OCI-M1 (cell line): ENCODE data around the gene TENT4B.
"Not testable (repeated sequence)": the region's sequence is repeated elsewhere in the genome, so short reads cannot be mapped to it uniquely, and the experiment has no call there.

Experiments
- DNase-seq: peaks from one replicate; lab custom pipeline; 2025; lab: John Stamatoyannopoulos, UW

Gene TENT4B

GRCh38 chr16:50152807-50153595 lies at the start of gene TENT4B:
TENT4B (plus strand) TSS chr16:50153306; CDS start chr16:50153622, 316 bp downstream.
- DNase-seq, result peak; percentile 74

GRCh38 chr16:50103764-50104163 lies 49.3 kb upstream of the TENT4B start:
- DNase-seq, result no peak

DNA sequence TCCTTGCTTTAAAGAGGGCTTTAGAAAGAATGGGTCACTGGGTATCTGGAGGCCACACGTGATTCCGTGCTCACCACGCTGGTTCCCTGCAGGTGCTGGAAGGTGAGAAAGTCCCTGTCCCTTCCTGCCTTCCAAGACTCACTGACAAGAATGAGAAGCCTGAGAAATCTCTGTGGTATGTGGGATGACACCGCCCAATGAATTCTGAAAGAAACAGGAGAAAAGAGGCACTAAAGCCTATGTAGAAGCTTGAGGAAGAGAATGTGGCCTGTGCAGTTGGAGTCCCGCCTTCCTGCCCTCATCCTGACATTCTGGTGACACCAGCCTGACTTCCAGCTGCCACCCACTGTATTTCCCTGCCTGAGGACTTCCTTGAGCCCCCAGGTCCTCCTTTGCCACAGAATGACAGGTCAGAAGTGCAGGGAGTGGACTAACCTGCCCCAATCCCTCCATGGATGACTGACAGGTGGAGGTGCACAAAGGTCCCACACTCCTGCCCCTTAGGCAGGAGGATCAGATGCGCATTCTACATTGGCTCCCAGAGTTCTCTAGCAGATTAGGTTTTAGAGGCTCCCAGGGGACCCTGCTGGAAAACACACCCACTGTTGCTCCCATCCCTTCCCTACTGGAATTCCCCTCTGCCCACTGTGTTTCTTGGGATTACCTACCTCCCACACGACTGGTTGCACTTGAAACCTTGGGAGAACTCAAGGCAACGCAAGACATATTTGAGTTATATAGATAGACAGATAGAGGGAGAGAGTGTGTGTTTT lies 38.6 kb upstream of the TENT4B start:
- no peak for DNase-seq

DNA sequence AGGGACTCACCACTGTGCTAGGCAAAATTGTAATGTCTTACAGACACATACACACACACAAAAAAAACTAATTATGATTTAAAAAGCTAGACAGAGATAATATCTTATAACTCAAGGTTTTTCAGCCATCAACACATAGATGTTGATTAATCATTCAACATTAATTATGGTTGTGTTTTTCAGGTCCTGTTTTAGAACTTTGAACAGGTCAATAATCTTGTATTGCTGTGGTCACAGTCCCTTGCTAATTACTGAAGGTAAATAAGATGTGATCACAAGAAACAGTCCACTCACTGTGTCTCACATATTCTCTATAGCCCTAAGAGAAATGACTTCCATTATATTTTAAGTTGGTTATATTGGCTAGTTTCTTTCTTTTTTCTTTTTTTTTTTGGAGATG lies 32.4 kb upstream of the TENT4B start:
- DNase-seq, result no peak

DNA sequence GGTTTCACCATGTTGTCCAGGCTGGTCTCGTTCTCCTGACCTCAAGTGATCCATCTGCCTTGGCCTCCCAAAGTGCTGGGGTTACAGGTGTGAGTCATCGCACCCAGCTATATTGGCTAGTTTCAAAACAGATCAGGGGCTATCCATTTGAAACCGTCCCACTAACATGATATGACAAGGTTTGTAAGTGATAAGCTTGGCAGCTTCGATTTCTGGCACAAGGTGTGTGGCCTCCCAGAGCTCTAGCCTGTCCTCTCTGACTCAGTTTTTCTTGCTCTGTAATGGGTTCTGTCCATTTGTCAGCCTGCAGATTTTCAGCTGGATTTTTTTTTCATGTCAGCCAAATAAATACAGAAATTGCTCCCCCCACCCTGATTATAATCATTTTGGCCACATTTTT lies 31.8 kb upstream of the TENT4B start:
- DNase-seq, result no peak

DNA sequence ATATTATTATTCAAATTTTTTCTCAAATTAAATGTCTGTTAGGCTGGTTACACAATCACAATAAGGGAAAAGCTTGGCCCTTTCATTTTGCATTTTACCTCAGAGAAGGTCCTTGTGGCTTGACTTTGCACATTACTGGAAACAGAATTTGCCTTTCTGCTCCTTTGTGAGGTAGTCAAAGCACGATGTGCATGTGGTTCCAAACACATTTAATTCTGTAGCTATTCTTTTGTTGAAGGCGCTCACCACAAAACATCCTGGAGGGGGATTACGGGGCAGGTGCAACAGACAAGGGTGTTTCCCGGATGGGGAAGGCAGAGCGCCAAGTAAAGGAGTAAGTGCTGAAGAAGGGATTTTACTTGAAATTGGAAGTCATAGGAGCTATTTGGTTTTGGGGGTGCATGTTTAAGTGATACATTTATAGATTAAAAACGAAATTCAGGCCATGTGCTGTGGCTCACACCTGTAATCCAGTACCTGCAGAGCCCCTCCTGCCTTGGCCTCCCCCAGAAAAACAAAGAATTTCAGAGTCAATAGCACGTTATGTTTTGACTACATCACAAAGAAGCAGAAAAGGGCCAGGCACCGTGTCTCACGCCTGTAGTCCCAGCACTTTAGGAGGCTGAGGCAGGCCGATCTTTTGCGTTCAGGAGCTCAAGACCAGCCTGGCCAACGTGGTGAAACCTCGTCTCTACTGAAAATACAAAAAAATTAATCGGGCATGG lies 31.2 kb upstream of the TENT4B start:
- DNase-seq, result no peak

DNA sequence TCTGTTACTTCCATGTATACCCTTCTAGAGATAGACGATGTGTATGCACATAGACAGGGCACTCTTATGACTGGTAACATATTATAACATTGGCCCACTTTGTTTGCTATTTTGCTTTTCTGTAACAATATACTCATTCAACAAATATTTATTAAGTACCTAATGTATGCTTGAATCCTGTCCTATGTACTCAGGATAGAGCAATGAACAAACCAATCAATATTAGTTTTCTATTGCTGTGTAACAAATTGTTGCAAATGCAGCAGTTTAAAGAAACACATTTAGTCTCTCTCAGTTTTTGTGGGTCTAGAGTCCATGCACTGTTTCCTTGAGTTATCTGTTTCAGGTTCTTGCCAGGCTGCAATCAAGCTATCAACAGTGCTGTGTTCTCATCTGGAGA lies 29.7 kb upstream of the TENT4B start:
- no peak for DNase-seq

DNA sequence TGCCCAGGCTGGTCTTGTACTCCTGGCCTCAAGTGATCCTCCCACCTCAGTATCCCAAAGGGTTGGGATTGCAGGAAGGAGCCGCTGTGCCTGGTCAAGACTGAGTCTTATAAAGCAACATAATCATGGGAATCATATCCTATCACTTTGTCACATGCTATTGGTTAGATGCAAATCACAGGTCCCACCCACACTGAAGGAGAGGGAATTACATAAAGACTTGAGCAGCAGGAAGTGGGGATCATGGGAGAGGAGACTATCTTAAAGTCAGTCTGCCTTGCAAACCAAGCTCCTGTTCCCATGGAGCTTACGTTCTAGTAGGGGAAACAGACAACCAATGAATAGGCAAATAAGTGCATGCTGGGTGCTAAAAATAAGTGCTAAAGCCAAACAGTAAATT lies 28.3 kb upstream of the TENT4B start:
- no peak for DNase-seq

DNA sequence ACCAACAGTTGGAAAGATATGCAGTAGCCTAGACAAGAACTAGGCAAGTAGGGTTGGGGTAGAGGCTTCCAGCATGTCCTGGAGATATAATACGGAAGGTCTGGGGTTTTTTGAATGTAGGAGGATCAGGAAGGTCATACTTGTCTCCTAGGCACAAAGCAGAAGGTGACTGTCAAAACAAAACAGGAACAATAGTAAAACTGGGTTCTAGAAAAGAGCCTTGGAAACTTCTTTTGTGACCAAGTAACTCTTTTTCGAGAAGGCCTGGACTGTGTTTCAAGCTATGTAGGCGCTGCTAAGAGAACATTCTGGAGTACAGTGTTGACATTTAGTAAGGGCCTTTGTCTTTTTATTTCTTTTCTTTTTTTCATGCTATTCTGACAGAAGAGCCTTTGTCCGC lies 26.9 kb upstream of the TENT4B start:
- no peak for DNase-seq

GRCh38 chr16:50132571-50132970 lies 20.5 kb upstream of the TENT4B start:
- DNase-seq, result not testable (repeated sequence)

DNA sequence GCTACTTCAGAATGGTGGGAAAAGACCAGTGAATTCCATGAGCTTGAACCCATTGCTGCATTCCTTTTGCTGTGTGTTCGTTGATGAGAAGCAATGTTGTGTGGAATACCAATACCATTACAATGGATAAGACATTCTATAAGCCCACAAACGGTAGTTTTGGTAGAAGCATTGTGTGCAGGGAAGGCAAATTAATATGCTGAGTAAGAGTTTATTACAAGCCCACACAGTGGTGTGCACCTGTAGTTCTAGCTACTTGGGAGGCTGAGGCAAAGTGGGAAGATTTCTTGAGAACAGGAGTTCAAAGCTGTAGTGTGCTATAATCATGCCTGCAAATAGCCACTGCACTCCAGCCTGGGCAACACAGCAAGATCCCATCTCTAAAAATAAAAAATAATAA lies 19.9 kb upstream of the TENT4B start:
- no peak for DNase-seq

GRCh38 chr16:50136399-50136798 lies 16.7 kb upstream of the TENT4B start:
- DNase-seq, result no peak

DNA sequence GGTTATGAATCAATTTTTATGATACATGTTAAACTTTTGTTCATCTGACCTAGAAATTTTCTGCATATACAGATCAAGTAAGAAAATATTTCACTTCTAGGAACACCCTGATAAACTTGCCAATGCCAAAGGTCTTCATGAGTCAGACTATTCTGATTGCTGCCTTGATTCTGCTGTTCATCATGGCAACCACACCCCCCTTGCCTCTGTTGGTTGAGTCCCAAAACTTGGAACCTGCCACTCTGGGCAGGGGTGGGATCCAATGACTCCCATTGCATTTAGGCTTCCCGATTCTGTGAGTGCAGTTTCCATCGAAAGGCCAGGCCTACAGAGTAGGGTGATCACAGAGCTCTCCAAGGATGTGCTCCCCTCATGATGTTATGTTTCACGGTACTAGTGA lies 15.8 kb upstream of the TENT4B start:
- DNase-seq, result no peak

DNA sequence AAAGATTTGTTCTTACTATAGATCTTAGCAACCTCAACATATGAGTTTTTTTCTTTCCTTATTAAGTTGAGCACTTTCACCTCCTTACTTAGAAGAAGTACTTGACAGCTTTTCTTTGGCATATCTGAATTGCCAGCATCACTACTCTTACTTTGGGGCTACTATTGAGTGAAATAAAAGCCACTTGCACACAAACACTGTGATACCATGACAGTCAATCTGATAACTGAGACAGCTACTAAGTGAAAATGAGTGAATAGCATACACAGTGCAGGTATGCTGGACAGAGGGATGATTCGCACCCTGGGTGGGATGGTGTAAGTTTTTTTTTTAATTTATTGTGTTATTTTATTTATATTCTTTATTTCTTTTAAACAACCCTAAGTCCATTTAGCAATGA lies 13.5 kb upstream of the TENT4B start:
- no peak for DNase-seq

DNA sequence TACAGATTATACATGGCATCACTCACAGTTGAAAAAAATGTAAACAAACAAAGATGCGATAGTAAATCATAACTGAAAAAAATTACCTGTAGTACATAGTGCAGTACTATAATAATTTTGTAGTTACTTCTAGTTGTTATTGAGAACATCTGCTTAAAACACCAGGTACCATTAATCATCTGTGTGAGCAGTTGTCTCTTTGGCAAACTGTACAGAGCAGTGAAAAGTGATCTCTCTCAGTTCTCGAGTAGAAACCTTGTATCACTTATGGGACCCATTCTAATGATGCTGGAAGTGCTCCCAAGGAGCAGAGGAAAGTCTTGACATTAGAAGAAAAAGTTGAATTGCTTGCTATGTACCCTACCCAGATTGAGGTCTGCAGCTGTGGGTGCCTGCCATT lies 8.9 kb upstream of the TENT4B start:
- DNase-seq, result no peak

- DNase-seq, result no peak
Observed at GRCh38 chr16:50146479-50147435, 6.3 kb upstream of the TENT4B start.

- no peak for DNase-seq
Observed at GRCh38 chr16:50151322-50151721, 1.8 kb upstream of the TENT4B start.

GRCh38 chr16:50151756-50152155 lies 1.4 kb upstream of the TENT4B start:
- no peak for DNase-seq

GRCh38 chr16:50152351-50152806 lies 727 bp upstream of the TENT4B start:
- peak; percentile 49 for DNase-seq

GRCh38 chr16:50153596-50154419 lies 702 bp downstream of the TENT4B start:
- peak; percentile 45 for DNase-seq
